Neuronal stem cell (in vitro differentiated cells): ENCODE data around the gene GUCY1A1.

ENCODE experiments used
- DNase-seq: peaks from one replicate; pipeline ENCODE4 v3.0.0-alpha.2; 2013; ENCODE audit warnings: low spot score
- H2AFZ ChIP-seq: one replicate; pipeline ENCODE4 v1.6.1; 2013; ENCODE audit warnings: mild to moderate bottlenecking, low read length, inconsistent platforms
- H2AK5ac ChIP-seq: 2 replicates; pipeline ENCODE4 v1.6.1; 2013; ENCODE audit warnings: low read depth, mild to moderate bottlenecking, inconsistent platforms, low read length, moderate library complexity, mixed read lengths
- H2BK120ac ChIP-seq: 2 replicates; pipeline ENCODE4 v1.6.1; 2013; ENCODE audit warnings: low read depth, mild to moderate bottlenecking, inconsistent platforms, low read length, moderate library complexity, mixed read lengths
- H2BK12ac ChIP-seq: one replicate; pipeline ENCODE4 v1.6.1; 2013; ENCODE audit warnings: low read length, inconsistent platforms
- H2BK15ac ChIP-seq: 2 replicates; pipeline ENCODE4 v1.6.1; 2013; ENCODE audit warnings: mild to moderate bottlenecking, low read length, inconsistent platforms, mixed read lengths
- H2BK5ac ChIP-seq: one replicate; pipeline ENCODE4 v1.6.1; 2013; ENCODE audit warnings: inconsistent platforms, mild to moderate bottlenecking, low read length, moderate library complexity
- H3K14ac ChIP-seq: one replicate; pipeline ENCODE4 v1.6.1; 2013; ENCODE audit warnings: low read length, inconsistent platforms
- H3K18ac ChIP-seq: 2 replicates; pipeline ENCODE4 v1.6.1; 2013; ENCODE audit warnings: low read length, inconsistent platforms
- H3K23ac ChIP-seq: 2 replicates; pipeline ENCODE4 v1.6.1; 2013; ENCODE audit warnings: low read depth, mild to moderate bottlenecking, mixed read lengths, low read length, inconsistent platforms; ENCODE audit not compliant: poor library complexity
- H3K27ac ChIP-seq: replicated peaks from 3 replicates; pipeline ENCODE4 v1.5.1; 2013; ENCODE audit warnings: low read length, inconsistent platforms
- H3K27me3 ChIP-seq, 3 experiments: 2 replicates each; pipeline ENCODE4 v1.6.1; 2013; ENCODE audit warnings: low read length in 3 of 3, mild to moderate bottlenecking in 2 of 3, inconsistent platforms in 1 of 3, low read depth in 1 of 3, mixed read lengths in 1 of 3, moderate library complexity in 1 of 3; ENCODE audit not compliant: control insufficient read depth in 3 of 3, insufficient read depth in 3 of 3
- H3K36me3 ChIP-seq, 2 donors: replicated peaks in 1 of 2; 2 replicates each; pipeline ENCODE4 v1.6.1; 2013; ENCODE audit warnings: low read length in 2 of 2; ENCODE audit not compliant: control insufficient read depth in 2 of 2, insufficient read depth in 2 of 2
- H3K4ac ChIP-seq: 2 replicates; pipeline ENCODE4 v1.6.1; 2013; ENCODE audit warnings: inconsistent platforms, mild to moderate bottlenecking, low read length, moderate library complexity
- H3K4me1 ChIP-seq, 2 donors: 1 replicate in 1 of 2; 2 replicates in 1 of 2; pipeline ENCODE4 v1.6.1; 2013; ENCODE audit warnings: low read length in 2 of 2, low read depth in 1 of 2; ENCODE audit not compliant: control insufficient read depth in 2 of 2, insufficient read depth in 1 of 2
- H3K4me2 ChIP-seq: one replicate; pipeline ENCODE4 v1.6.1; 2013; ENCODE audit warnings: mild to moderate bottlenecking, low read length, inconsistent platforms; ENCODE audit not compliant: insufficient read depth, poor library complexity, severe bottlenecking
- H3K4me3 ChIP-seq, 2 donors: 2 replicates each; pipeline ENCODE4 v1.5.1; 2013; ENCODE audit warnings: low read length in 2 of 2, mild to moderate bottlenecking in 2 of 2, inconsistent platforms in 1 of 2, moderate library complexity in 1 of 2
- H3K79me1 ChIP-seq: one replicate; pipeline ENCODE4 v1.6.1; 2013; ENCODE audit warnings: low read depth, mild to moderate bottlenecking, inconsistent platforms, low read length, moderate library complexity
- H3K9ac ChIP-seq: one replicate; pipeline ENCODE4 v1.6.1; 2013; ENCODE audit warnings: mild to moderate bottlenecking, low read depth, low read length, inconsistent platforms; ENCODE audit not compliant: poor library complexity
- H3K9me3 ChIP-seq, 2 donors: replicated peaks in 1 of 2; 2 replicates each; pipeline versions ENCODE3 to v1.6.1; 2013; ENCODE audit warnings: low read length in 2 of 2, mild to moderate bottlenecking in 2 of 2, inconsistent platforms in 1 of 2, low read depth in 1 of 2, mixed read lengths in 1 of 2, moderate library complexity in 1 of 2; ENCODE audit not compliant: control insufficient read depth in 2 of 2, insufficient read depth in 1 of 2
- H4K8ac ChIP-seq: one replicate; pipeline ENCODE4 v1.6.1; 2013; ENCODE audit warnings: low read depth, mild to moderate bottlenecking, inconsistent platforms, low read length, moderate library complexity
- H4K91ac ChIP-seq: one replicate; pipeline ENCODE4 v1.6.1; 2013; ENCODE audit warnings: low read length, low read depth, mild to moderate bottlenecking, inconsistent platforms; ENCODE audit not compliant: poor library complexity
- WGBS, 2 donors: extraction: QIAGEN DNeasy Blood & Tissue Kit; methylation state at CpG; one replicate each; pipeline ENCODE4 v1.1.7; 2013; ENCODE audit warnings: missing lambda C conversion rate in 2 of 2, mixed read lengths in 1 of 2; ENCODE audit not compliant: insufficient read length in 2 of 2, insufficient replicate concordance in 1 of 2; ENCODE audit errors: extremely low coverage in 2 of 2; 5-methylcytosine and 5-hydroxymethylcytosine counted together

GUCY1A1 gene

GRCh38 chr4:155674669-155675071, 8.0 kb downstream of the GUCY1A1 start:
- H4K8ac ChIP-seq = no peak overlapping the region
- H3K18ac ChIP-seq = no peak overlapping the region
- H3K9ac ChIP-seq = no peak overlapping the region
- no peak overlapping the region for H2AK5ac ChIP-seq
- peaks cover 0 to 10% of the 10 kb centered on the region in 2 donors for H3K4me1 ChIP-seq
- no peaks in the 10 kb centered on the region for H3K36me3 ChIP-seq
- peaks cover 0 to 19% (median 0%) of the 10 kb centered on the region in 3 experiments for H3K27me3 ChIP-seq
- H2BK120ac ChIP-seq = no peak overlapping the region
- H3K27ac ChIP-seq = peak overlapping the region; percentile 26
- H3K79me1 ChIP-seq = no peaks in the 10 kb centered on the region
- H2BK12ac ChIP-seq = no peak overlapping the region
- no peak overlapping the region for H4K91ac ChIP-seq
- H2AFZ ChIP-seq = no peak overlapping the region
- H2BK5ac ChIP-seq = no peak overlapping the region
- H3K23ac ChIP-seq = no peak overlapping the region
- DNase-seq = no peak
- H3K4ac ChIP-seq = no peak overlapping the region
- H2BK15ac ChIP-seq = no peak overlapping the region
- H3K9me3 ChIP-seq = no peaks in the 10 kb centered on the region
- no peak overlapping the region for H3K4me3 ChIP-seq
- no peak overlapping the region for H3K14ac ChIP-seq
- H3K4me2 ChIP-seq = no peak overlapping the region
- WGBS, 2 donors = no CpG with 5 or more reads among the region's 6 CpGs

GRCh38 chr4:155675709-155676429, 9.2 kb downstream of the GUCY1A1 start:
- no peak overlapping the region for H2AFZ ChIP-seq
- no peak overlapping the region for H2AK5ac ChIP-seq
- H3K14ac ChIP-seq = no peak overlapping the region
- H3K9ac ChIP-seq = no peak overlapping the region
- H2BK5ac ChIP-seq = no peak overlapping the region
- H3K4me3 ChIP-seq = no peak overlapping the region
- peak overlapping the region; percentile 89 for H3K27ac ChIP-seq
- H3K27me3 ChIP-seq = peaks cover 0 to 13% (median 0%) of the 10 kb centered on the region in 3 experiments
- H3K23ac ChIP-seq = no peak overlapping the region
- no peak overlapping the region for H3K4ac ChIP-seq
- H4K91ac ChIP-seq = no peak overlapping the region
- H3K9me3 ChIP-seq = no peaks in the 10 kb centered on the region
- H2BK120ac ChIP-seq = no peak overlapping the region
- no peak overlapping the region for H3K18ac ChIP-seq
- H3K36me3 ChIP-seq = no peaks in the 10 kb centered on the region
- no peaks in the 10 kb centered on the region for H3K79me1 ChIP-seq
- H3K4me2 ChIP-seq = no peak overlapping the region
- no peak overlapping the region for H2BK15ac ChIP-seq
- peak; percentile 33 for DNase-seq
- H4K8ac ChIP-seq = no peak overlapping the region
- peaks cover 0 to 10% of the 10 kb centered on the region in 2 donors for H3K4me1 ChIP-seq
- H2BK12ac ChIP-seq = no peak overlapping the region
- no CpG with 5 or more reads among the region's 2 CpGs for WGBS, 2 donors

GRCh38 chr4:155676430-155676825, 9.8 kb downstream of the GUCY1A1 start:
- Histone ChIP-seq H2BK15ac (no peak overlapping the region), H3K9me3 (no peaks in the 10 kb centered on the region), H2BK5ac (no peak overlapping the region), H3K14ac (no peak overlapping the region), H2BK120ac (no peak overlapping the region), H3K79me1 (no peaks in the 10 kb centered on the region), H3K4me3 (no peak overlapping the region), H3K4ac (no peak overlapping the region), H2AFZ (no peak overlapping the region), H3K36me3 (no peaks in the 10 kb centered on the region), H2AK5ac (no peak overlapping the region), H3K27me3 (peaks cover 0 to 8% (median 0%) of the 10 kb centered on the region in 3 experiments), H3K4me2 (no peak overlapping the region), H2BK12ac (no peak overlapping the region), H3K9ac (no peak overlapping the region), H4K8ac (no peak overlapping the region), H4K91ac (no peak overlapping the region), H3K27ac (peak overlapping the region; percentile 48), H3K18ac (no peak overlapping the region), H3K23ac (no peak overlapping the region), H3K4me1 (peaks cover 0 to 10% of the 10 kb centered on the region in 2 donors)
- WGBS, 2 donors = no CpG with 5 or more reads among the region's 4 CpGs
- DNase-seq = peak; percentile 12

GRCh38 chr4:155678011-155678410, 11.4 kb downstream of the GUCY1A1 start:
- Histone ChIP-seq H3K4me2 (no peak overlapping the region), H3K9ac (no peak overlapping the region), H2BK5ac (no peak overlapping the region), H3K27ac (no peak overlapping the region), H2BK12ac (no peak overlapping the region), H3K4ac (no peak overlapping the region), H3K4me1 (peaks cover 0 to 10% of the 10 kb centered on the region in 2 donors), H3K36me3 (no peaks in the 10 kb centered on the region), H4K8ac (no peak overlapping the region), H3K27me3 (peaks cover 0 to 2% (median 0%) of the 10 kb centered on the region in 3 experiments), H3K23ac (no peak overlapping the region), H2BK15ac (no peak overlapping the region), H3K14ac (no peak overlapping the region), H3K9me3 (no peaks in the 10 kb centered on the region), H2AFZ (no peak overlapping the region), H3K79me1 (no peaks in the 10 kb centered on the region), H2AK5ac (no peak overlapping the region), H2BK120ac (no peak overlapping the region), H4K91ac (no peak overlapping the region), H3K4me3 (no peak overlapping the region), H3K18ac (no peak overlapping the region)
- no CpG with 5 or more reads among the region's 2 CpGs for WGBS, 2 donors
- DNase-seq = no peak
